Loucy (cell line): ENCODE data around the gene CNNM3.

Experiments
- H2AFZ ChIP-seq: fragments of 200-600 bp; sonication (generic); 2 replicates; pipeline ENCODE4 v1.6.0; 2016; ENCODE audit warnings: antibody characterized with exemption, mild to moderate bottlenecking, low read length, moderate library complexity
- H3F3A ChIP-seq: fragments of 200-600 bp; 2 replicates; pipeline ENCODE4 v1.6.0; 2016; ENCODE audit warnings: antibody characterized with exemption, low read depth, mild to moderate bottlenecking
- H3K27me3 ChIP-seq: fragments of 200-600 bp; sonication (generic); 2 replicates; pipeline ENCODE4 v1.6.1; 2014; ENCODE audit warnings: low read length, mild to moderate bottlenecking; ENCODE audit not compliant: insufficient read depth, poor library complexity, severe bottlenecking
- H3K36me3 ChIP-seq: fragments of 200-600 bp; sonication (generic); 2 replicates; pipeline ENCODE4 v1.6.1; 2016; ENCODE audit warnings: low read length; ENCODE audit not compliant: insufficient read depth
- H3K4me1 ChIP-seq: fragments of 200-600 bp; sonication (generic); 2 replicates; pipeline ENCODE4 v1.5.1; 2014; ENCODE audit warnings: low read length, mild to moderate bottlenecking; ENCODE audit not compliant: insufficient read depth, poor library complexity, severe bottlenecking
- H3K4me2 ChIP-seq: fragments of 200-600 bp; sonication (generic); 2 replicates; pipeline ENCODE4 v1.6.0; 2014; ENCODE audit warnings: antibody characterized with exemption, low read length, low read depth, mild to moderate bottlenecking; ENCODE audit not compliant: poor library complexity, severe bottlenecking
- H3K4me3 ChIP-seq: fragments of 200-600 bp; sonication (generic); 2 replicates; pipeline ENCODE4 v1.5.1; 2014; ENCODE audit warnings: low read length, mild to moderate bottlenecking, mixed read lengths; ENCODE audit not compliant: poor library complexity, severe bottlenecking
- H3K79me2 ChIP-seq: fragments of 200-600 bp; sonication (generic); 2 replicates; pipeline ENCODE4 v1.6.1; 2014; ENCODE audit warnings: low read length; ENCODE audit not compliant: insufficient read depth
- H3K9ac ChIP-seq: fragments of 200-600 bp; sonication (generic); 2 replicates; pipeline ENCODE4 v1.6.0; 2014; ENCODE audit warnings: mild to moderate bottlenecking, low read depth, low read length, moderate library complexity; ENCODE audit not compliant: poor library complexity, severe bottlenecking
- H3K9me2 ChIP-seq: fragments of 200-600 bp; sonication (generic); replicated peaks from 2 replicates; pipeline ENCODE4 v1.6.1; 2016; ENCODE audit warnings: low read depth, low read length, mixed read lengths
- H3K9me3 ChIP-seq: fragments of 200-600 bp; sonication (generic); 2 replicates; pipeline ENCODE4 v1.6.1; 2014; ENCODE audit warnings: mild to moderate bottlenecking, antibody characterized with exemption, low read length, low read depth; ENCODE audit not compliant: insufficient read depth
- H4K20me1 ChIP-seq: fragments of 200-600 bp; sonication (generic); 2 replicates; pipeline ENCODE4 v1.6.0; 2014; ENCODE audit warnings: antibody characterized with exemption, low read length, mild to moderate bottlenecking; ENCODE audit not compliant: insufficient read depth, poor library complexity, severe bottlenecking
- EZH2phosphoT487 ChIP-seq: fragments of 200-600 bp; IDR thresholded peaks from 2 replicates; pipeline ENCODE4 v1.6.1; 2018; ENCODE audit warnings: antibody characterized with exemption, mild to moderate bottlenecking, moderate library complexity, borderline replicate concordance
- TF ChIP-seq, protein P1 (sequence below): fragments of 200-600 bp; sonication (generic); conservative IDR thresholded peaks from 2 replicates; pipeline ENCODE4 v1.5.1; 2014; ENCODE audit warnings: mild to moderate bottlenecking, antibody characterized with exemption, low read length

Gene CNNM3

DNA sequence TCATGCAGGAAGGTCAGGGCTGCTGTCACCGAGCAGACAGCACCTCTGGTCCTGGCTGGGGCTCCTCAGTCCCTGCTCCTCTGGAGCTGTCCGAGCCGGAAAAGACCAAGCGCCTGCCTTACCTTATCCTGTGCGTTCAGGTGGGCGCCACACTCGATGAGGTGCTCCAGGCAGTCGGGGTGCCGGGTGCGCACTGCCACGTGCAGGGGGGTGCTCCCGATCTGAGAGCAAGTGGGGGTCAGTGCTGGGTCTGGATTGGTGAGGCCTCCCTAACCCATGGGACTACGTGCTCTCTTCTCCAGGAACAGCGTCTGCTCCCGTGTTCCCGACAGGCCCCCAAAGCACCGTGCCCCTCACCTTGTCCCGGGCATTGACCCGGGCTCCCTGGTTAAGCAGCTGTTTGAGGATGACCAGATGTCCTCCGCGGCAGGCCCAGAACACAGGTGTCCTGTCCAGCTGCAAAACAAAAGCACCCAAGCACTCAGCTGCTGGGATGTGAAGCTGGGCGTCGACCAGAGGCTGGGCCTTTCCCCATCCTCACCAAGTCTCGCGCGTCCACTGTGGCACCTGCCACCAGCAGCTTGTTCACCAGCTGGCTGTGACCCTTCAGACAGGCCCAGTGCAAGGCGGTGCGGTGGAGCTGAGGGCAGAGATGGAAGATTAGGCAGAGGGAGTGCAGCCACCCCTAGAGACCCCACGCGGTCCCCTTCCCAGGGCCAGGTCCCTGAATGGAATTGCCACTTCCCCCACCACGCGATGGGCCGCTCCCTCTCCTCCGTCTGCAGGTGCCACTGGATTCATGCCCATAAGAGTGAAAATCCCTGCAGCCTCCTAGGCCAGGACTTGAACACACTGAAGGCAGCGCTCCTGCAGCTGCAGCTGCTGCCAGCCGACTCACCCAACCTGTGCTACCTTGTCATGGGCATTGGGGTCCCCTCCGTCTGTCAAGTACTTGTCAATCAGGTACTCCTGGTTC is 24.1 kb downstream of the CNNM3 start:
- H3K9ac ChIP-seq, result no peak overlapping the region
- no peaks in the 10 kb centered on the region for H3K9me2 ChIP-seq
- TF ChIP-seq EZH2phosphoT487, result no peak
- TF ChIP-seq, protein P1, sequence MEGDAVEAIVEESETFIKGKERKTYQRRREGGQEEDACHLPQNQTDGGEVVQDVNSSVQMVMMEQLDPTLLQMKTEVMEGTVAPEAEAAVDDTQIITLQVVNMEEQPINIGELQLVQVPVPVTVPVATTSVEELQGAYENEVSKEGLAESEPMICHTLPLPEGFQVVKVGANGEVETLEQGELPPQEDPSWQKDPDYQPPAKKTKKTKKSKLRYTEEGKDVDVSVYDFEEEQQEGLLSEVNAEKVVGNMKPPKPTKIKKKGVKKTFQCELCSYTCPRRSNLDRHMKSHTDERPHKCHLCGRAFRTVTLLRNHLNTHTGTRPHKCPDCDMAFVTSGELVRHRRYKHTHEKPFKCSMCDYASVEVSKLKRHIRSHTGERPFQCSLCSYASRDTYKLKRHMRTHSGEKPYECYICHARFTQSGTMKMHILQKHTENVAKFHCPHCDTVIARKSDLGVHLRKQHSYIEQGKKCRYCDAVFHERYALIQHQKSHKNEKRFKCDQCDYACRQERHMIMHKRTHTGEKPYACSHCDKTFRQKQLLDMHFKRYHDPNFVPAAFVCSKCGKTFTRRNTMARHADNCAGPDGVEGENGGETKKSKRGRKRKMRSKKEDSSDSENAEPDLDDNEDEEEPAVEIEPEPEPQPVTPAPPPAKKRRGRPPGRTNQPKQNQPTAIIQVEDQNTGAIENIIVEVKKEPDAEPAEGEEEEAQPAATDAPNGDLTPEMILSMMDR, result no peak
- H4K20me1 ChIP-seq, result no peaks in the 10 kb centered on the region
- no peak overlapping the region for H2AFZ ChIP-seq
- no peaks in the 10 kb centered on the region for H3F3A ChIP-seq
- no peaks in the 10 kb centered on the region; the same call in 1 of the 2 replicates for H3K36me3 ChIP-seq
- H3K9me3 ChIP-seq, result no peaks in the 10 kb centered on the region
- H3K79me2 ChIP-seq, result no peaks in the 10 kb centered on the region
- no peaks in the 10 kb centered on the region for H3K27me3 ChIP-seq
- no peak overlapping the region for H3K4me3 ChIP-seq
- H3K4me1 ChIP-seq, result no peaks in the 10 kb centered on the region
- no peak overlapping the region for H3K4me2 ChIP-seq

DNA sequence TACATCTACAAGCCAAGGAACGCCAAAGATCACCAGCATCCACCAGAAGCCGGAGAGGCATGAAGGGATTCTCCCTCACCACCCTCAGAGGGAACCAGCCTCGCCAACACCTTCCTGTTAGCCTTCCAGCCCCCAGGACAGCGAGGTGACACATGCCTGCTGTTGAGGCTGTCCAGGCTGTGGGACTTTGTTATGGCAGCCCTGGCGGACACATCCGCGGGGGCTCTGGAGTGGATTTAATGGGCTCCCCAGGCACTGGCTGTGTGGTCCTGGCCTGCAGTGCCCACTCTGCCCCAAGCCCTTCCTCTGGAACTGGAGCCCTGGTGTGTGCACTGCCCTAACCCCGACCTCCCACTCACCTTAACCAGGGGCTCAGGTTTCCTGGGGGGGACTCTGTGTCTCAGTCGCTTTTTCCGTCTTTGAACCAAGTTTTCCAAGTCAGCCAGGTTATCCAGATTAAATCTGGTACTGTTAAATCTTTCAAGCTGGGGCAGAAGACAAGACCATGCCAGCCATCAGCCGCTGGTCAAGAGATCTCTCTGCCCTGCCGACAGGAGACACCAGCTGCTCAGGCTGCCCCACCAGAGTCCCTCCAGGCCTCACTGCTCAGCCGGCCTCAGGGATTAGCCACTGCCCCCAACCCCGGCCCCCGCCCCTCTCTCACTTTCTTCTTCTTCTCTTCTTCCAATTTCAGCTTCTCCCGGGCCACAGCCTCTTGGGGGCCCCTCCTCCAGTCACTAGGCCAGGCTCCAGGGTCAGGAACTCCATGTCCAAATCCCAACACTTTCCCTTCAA is 25.8 kb downstream of the CNNM3 start:
- Histone ChIP-seq H3K4me2 (no peak overlapping the region), H4K20me1 (no peaks in the 10 kb centered on the region), H3K9me2 (no peaks in the 10 kb centered on the region), H3K79me2 (no peaks in the 10 kb centered on the region), H3K9me3 (no peaks in the 10 kb centered on the region), H3K4me1 (no peaks in the 10 kb centered on the region), H3K27me3 (no peaks in the 10 kb centered on the region), H3F3A (no peaks in the 10 kb centered on the region), H2AFZ (no peak overlapping the region), H3K4me3 (no peak overlapping the region), H3K9ac (no peak overlapping the region), H3K36me3 (no peaks in the 10 kb centered on the region)
- TF ChIP-seq EZH2phosphoT487, result no peak
- TF ChIP-seq, protein P1, result no peak

DNA sequence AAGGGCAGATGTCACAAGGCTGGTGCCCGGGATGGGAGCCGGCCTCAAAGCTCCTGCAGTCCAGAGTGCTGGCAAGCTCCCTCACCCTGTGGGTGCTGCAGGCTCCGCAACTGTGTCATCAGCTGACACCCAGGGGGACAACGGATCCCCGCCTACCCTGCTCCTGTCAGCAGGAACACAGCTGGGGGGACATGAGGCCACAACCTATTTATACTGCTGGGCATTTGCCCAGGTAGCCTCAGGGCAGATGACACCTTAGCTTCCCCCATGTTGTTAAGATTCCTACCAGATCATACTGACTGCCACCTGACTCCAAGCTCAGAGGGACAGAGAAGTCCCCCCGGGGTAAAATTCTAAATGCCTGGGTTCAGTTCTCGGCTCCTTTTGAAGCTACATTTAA is 26.5 kb downstream of the CNNM3 start:
- H3K4me2 ChIP-seq, result no peak overlapping the region
- TF ChIP-seq, protein P1, result no peak
- TF ChIP-seq EZH2phosphoT487, result no peak
- H3K4me3 ChIP-seq, result no peak overlapping the region
- H3F3A ChIP-seq, result no peaks in the 10 kb centered on the region
- no peak overlapping the region for H2AFZ ChIP-seq
- H3K9me3 ChIP-seq, result no peaks in the 10 kb centered on the region
- no peaks in the 10 kb centered on the region for H4K20me1 ChIP-seq
- H3K9ac ChIP-seq, result no peak overlapping the region
- no peaks in the 10 kb centered on the region for H3K79me2 ChIP-seq
- peaks cover 1% of the 10 kb centered on the region for H3K4me1 ChIP-seq
- H3K27me3 ChIP-seq, result no peaks in the 10 kb centered on the region
- H3K9me2 ChIP-seq, result no peaks in the 10 kb centered on the region
- peaks cover 2% of the 10 kb centered on the region; the same call in 1 of the 2 replicates for H3K36me3 ChIP-seq
